ENCODE data around the gene ZNF385C. TPM values are rescaled to one million over a fixed set of nuclear protein-coding genes. Genes with fewer than 3 reads are reported as not detected.
"Not testable (repeated sequence)": the region's sequence is repeated elsewhere in the genome, so short reads cannot be mapped to it uniquely, and the experiment has no call there.

Gene ZNF385C
- total RNA-seq, 3 donors from 2014 or later: 0.48 to 1.0 (median 0.66) TPM

DNA sequence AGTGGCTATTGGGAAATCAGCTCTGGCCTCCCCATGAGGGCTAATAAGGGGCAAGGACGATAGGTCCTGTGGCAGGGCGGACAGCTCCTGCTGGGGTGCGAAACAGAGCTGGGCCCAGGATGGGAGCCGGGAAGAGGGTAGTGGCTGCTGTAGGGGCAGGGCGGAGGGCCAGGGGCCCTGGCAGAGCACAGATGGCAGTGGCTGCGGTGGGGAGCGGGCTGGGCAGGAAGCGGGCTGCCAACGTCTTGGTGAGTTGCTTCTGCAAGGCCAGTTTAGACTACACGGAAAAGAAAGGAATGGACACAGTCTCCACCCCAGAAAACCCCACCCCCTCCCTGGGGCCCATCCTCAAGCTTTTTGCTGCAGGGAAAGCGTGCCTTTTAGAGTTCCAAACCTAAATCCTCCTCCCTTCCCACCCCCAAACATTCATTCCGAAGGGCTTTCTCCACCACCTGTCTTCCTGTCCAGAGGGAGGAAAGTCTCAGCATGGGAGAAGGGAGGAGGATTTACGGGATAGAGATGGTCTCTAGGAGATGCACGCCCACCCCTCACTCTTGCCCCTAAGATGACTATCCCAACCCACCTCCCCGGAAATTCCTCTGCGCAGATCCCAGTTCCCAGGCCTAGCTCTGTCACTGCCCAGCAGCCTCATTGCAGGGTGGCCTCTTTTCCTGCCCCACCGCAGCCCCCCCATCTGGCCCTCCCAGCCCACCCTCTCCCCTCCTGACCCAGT lies 71.2 kb downstream of the ZNF385C start:
- no peak for TF ChIP-seq POLR2A (IDR thresholded peaks at IDR 0.05)
- no peak for TF ChIP-seq POLR2AphosphoS5 (IDR thresholded peaks at IDR 0.05)
- TF ChIP-seq, protein P1, sequence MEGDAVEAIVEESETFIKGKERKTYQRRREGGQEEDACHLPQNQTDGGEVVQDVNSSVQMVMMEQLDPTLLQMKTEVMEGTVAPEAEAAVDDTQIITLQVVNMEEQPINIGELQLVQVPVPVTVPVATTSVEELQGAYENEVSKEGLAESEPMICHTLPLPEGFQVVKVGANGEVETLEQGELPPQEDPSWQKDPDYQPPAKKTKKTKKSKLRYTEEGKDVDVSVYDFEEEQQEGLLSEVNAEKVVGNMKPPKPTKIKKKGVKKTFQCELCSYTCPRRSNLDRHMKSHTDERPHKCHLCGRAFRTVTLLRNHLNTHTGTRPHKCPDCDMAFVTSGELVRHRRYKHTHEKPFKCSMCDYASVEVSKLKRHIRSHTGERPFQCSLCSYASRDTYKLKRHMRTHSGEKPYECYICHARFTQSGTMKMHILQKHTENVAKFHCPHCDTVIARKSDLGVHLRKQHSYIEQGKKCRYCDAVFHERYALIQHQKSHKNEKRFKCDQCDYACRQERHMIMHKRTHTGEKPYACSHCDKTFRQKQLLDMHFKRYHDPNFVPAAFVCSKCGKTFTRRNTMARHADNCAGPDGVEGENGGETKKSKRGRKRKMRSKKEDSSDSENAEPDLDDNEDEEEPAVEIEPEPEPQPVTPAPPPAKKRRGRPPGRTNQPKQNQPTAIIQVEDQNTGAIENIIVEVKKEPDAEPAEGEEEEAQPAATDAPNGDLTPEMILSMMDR (IDR thresholded peaks at IDR 0.05): no peak
- peaks cover 3 to 7% of the 10 kb centered on the region in 2 donors for H3K4me1 ChIP-seq
- no peak overlapping the region for H3K4me3 ChIP-seq
- H3K36me3 ChIP-seq: no peaks in the 10 kb centered on the region
- DNase-seq (ENCODE audit: low spot score in 2 of 2): no peak
- intact Hi-C loops (cut with DNase I; ENCODE audit: low total_unique reads): loop anchor here (5.0 to 10.0 kb wide), 2 partner anchors 62 to 85 kb away; partner anchors contain the start of genes CNP and DHX58
- H3K9me3 ChIP-seq: no peaks in the 10 kb centered on the region
- H3K27me3 ChIP-seq: no peaks in the 10 kb centered on the region
- H3K27ac ChIP-seq: no peak overlapping the region

DNA sequence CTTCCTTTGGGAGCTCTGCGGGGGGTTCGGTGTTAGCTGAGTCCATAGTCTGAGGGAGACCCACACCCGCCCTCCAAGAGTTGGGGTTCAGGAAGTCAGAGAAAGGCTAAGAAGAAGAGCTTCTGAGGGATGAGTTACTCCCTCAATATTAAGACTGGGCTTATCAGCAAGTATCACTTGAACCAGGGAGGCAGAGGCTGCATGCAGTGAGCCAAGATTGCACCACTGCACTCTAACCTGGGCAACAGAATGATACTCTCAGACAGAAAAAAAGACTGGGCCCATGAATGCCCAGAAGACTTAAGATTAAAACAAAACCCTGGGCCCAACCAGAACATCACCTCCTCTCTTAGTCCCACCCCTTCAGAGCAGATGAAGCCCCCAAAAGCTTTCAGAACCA lies 72.3 kb downstream of the ZNF385C start:
- H3K27ac ChIP-seq: no peak overlapping the region
- H3K4me3 ChIP-seq: no peak overlapping the region
- H3K27me3 ChIP-seq: no peaks in the 10 kb centered on the region
- peaks cover 3 to 7% of the 10 kb centered on the region in 2 donors for H3K4me1 ChIP-seq
- intact Hi-C loops (cut with DNase I; ENCODE audit: low total_unique reads): loop anchor here (5.0 to 10.0 kb wide), 2 partner anchors 61 to 86 kb away; partner anchors contain the start of genes CNP and DHX58
- TF ChIP-seq POLR2A (IDR thresholded peaks at IDR 0.05): no peak
- TF ChIP-seq, protein P1 (IDR thresholded peaks at IDR 0.05): no peak
- no peak for TF ChIP-seq POLR2AphosphoS5 (IDR thresholded peaks at IDR 0.05)
- no peaks in the 10 kb centered on the region for H3K36me3 ChIP-seq
- no peaks in the 10 kb centered on the region for H3K9me3 ChIP-seq
- DNase-seq (ENCODE audit: low spot score in 2 of 2): no peak

GRCh38 chr17:42025191-42025579 lies 73.1 kb downstream of the ZNF385C start:
- TF ChIP-seq, protein P1 (IDR thresholded peaks at IDR 0.05): no peak
- TF ChIP-seq POLR2A (IDR thresholded peaks at IDR 0.05) (no peak), POLR2AphosphoS5 (IDR thresholded peaks at IDR 0.05) (no peak)
- H3K4me1 ChIP-seq: peaks cover 3 to 7% of the 10 kb centered on the region in 2 donors
- no peaks in the 10 kb centered on the region for H3K27me3 ChIP-seq
- DNase-seq (ENCODE audit: low spot score in 2 of 2): no peak
- peak overlapping the region; percentile 69 to 75 for H3K27ac ChIP-seq
- no peaks in the 10 kb centered on the region for H3K36me3 ChIP-seq
- no peaks in the 10 kb centered on the region for H3K9me3 ChIP-seq
- no peak overlapping the region for H3K4me3 ChIP-seq
- intact Hi-C loops (cut with DNase I; ENCODE audit: low total_unique reads): loop anchor here (5.0 to 10.0 kb wide), 2 partner anchors 60 to 87 kb away; partner anchors contain the start of genes CNP and DHX58

DNA sequence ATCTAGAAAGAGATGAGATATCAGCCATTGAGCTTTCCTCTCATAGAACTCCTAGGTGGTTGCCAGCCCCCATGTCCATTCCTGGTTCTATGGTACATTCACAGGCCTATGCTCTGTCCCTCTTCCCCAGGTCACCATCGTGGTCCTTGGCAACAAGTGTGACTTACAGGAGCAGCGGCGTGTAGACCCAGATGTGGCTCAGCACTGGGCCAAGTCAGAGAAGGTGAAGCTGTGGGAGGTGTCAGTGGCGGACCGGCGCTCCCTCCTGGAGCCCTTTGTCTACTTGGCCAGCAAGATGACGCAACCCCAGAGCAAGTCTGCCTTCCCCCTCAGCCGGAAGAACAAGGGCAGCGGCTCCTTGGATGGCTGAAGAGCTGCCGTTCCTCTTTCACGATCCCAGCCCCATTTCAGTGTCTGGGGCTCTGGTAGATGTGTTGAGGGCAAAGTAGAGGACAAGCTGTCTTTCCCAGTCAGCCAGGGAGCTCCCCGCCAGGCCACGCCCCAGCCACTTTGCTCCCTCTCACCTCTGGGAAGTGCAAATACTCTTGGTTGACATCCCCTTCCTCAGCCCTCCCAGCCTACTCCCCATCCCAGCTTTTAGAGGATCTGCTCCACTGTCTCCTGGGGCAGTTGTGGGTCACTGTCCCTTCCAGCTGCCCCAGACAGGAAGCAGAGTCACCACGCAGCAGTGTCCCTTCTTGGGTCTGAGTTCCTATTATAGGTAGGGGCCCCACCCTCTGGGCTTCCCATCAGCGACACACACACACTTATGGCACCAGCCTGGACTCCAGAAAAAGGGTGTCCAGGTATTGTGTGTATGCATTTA lies 74.5 kb downstream of the ZNF385C start:
- TF ChIP-seq, protein P1 (IDR thresholded peaks at IDR 0.05): no peak
- TF ChIP-seq POLR2AphosphoS5 (IDR thresholded peaks at IDR 0.05) (no peak), POLR2A (IDR thresholded peaks at IDR 0.05) (no peak)
- peaks cover 3 to 7% of the 10 kb centered on the region in 2 donors for H3K4me1 ChIP-seq

GRCh38 chr17:42020845-42021244 lies 77.4 kb downstream of the ZNF385C start:
- intact Hi-C loops (cut with DNase I; ENCODE audit: low total_unique reads): loop anchor here (10.0 kb wide), 1 partner anchor 56 kb away; the partner anchor contains the start of gene CNP
- peak overlapping the region; percentile 80 to 94 (median 85) for H3K4me3 ChIP-seq

More for the DNA sequence above, 74.5 kb downstream of the ZNF385C start:
- intact Hi-C loops (cut with DNase I; ENCODE audit: low total_unique reads): loop anchor here (10.0 kb wide), 1 partner anchor 59 kb away; the partner anchor contains the start of gene CNP
- peak in 1 of 2 donors; percentile 22 for DNase-seq (ENCODE audit: low spot score in 2 of 2)
- Histone ChIP-seq H3K27me3 (no peaks in the 10 kb centered on the region), H3K4me3 (no peak overlapping the region), H3K27ac (peak overlapping the region; percentile 68 to 69), H3K9me3 (no peaks in the 10 kb centered on the region), H3K36me3 (no peaks in the 10 kb centered on the region)

More at GRCh38 chr17:42020845-42021244, 77.4 kb downstream of the ZNF385C start:
- H3K9me3 ChIP-seq; DNase-seq (ENCODE audit: low spot score in 2 of 2); H3K36me3 ChIP-seq; H3K27me3 ChIP-seq: not testable (repeated sequence)
- Histone ChIP-seq H3K4me1 (peaks cover 3 to 16% of the 10 kb centered on the region in 2 donors), H3K27ac (peak overlapping the region in 1 of 2 donors; percentile 85)

All from breast epithelium (tissue), 4 donors.